HuH-7.5 (cell line): ENCODE results near the gene ISYNA1.

Experiments
- DNase-seq: peaks from one replicate; pipeline ENCODE4 v3.0.0; 2011; ENCODE audit warnings: low spot score

ISYNA1 gene

GRCh38 chr19:18467978-18468377, 30.0 kb upstream of the ISYNA1 start:
- no peak for DNase-seq

DNA sequence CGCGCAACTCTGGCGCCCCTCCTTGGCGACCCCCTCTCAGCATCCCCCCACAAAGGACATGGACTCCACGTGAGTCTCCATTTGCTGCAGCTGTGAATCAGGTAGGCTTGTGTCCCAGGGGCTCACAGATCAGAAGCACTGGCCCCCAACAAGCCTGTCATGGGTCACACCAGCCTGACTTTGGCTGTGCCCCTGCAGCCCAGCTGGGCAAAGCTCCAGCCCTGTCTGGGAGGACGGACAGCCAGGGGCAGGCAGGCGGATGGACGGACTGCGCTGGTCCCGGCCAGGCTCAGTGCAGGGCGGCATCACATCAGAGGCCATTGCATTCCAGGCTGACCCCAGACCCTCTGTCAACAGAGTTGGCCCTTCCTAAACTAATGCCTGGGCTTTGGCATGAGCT, 28.4 kb upstream of the ISYNA1 start:
- no peak for DNase-seq

- DNase-seq = no peak
Observed at GRCh38 chr19:18465964-18466339, 28.0 kb upstream of the ISYNA1 start.

DNA sequence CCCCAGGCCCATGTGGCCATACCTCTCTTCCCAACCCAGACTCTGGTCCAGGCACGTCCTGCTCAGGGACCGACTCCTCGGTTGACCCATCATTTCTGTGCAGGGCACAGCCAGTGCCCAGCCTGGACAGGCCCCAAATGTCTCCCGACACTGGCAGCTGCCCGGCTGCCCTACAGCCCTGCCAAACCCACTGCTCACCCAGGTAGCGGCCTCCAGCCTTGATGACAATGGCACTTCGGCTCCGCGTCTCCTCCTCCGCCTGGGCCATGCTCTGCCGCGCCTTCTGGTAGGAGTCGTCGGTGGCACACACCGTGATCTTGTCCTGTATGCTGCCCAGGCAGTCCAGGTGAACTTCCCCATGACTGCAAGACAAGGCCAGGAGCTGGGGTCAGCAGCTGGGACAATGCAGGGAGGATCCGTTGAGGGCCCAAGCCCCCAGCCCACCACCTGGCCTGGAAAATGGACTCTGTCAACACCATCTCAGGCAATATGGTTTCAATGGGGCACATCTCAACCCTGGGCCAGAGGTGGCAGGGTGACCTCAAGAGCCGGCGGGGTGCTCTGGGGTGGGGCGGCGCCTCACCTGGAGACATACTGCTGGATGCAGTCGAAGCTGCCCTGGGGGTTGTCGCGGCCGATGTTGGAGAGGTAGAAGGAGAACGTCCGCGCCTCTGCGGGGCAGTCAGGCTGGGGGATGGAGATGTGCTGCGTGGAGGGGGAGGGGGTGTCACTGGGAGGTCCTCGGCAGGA, 27.5 kb upstream of the ISYNA1 start:
- DNase-seq = no peak

DNA sequence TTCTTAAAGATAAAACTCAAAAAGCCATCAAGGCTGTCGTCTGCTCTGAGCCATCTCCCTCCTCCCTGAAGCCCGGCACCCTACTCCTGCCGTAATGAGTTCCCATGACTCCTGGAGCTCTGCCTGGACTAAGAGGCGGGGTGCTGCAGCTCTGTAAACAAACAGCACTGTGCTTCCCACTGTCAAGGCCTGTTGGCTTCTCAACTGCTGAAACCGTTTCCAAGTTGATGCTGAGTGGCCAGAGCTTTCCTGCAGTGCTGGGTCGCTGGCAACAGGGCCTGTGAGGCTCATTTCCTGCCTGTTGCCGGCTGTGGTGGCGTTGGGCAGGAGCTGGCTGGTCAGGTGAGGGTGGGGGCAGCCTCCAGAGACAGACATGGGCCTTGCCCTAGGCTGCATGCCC, 26.7 kb upstream of the ISYNA1 start:
- no peak for DNase-seq

GRCh38 chr19:18461471-18461870, 23.5 kb upstream of the ISYNA1 start:
- no peak for DNase-seq

DNA sequence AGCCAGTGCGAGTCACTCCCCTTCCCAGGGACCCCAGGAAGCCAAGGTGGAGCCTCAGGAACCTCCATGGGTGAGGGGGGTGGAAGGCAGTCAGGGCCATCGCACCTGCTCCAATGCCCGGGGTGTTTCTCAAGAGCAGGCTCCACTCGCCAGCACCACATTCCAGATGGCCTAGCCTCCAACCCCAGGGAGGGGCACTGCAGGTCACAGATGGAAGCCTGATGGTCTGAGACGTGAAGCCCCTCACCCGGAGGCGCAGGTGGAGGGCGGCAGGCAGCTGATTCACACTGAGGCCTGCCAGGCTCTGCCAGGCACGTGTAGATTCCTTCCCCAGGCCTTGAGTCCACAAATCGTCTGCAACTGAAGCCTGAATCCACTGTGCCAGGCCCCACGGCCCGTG, 23.0 kb upstream of the ISYNA1 start:
- no peak for DNase-seq

GRCh38 chr19:18457483-18458331, 19.8 kb upstream of the ISYNA1 start:
- DNase-seq = no peak

DNA sequence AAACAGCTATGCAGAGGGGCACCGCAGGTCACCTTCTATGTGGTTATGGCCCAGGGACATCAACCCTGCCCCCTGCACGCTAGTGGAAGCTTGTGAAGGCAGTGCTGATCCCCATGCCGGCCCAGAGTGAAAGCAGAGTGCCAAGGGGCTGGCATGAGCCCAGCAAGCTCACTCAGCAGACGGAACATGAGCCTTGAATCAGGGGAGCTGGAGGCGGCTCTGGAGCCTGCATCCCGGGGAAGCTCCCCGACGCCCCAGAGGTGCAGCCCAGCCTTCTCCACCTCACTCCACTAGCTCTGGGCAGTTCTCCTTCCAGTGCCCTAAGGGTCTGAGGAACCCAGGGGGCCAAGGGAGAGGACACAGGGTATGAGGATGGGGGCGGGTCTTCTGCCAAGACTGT, 19.0 kb upstream of the ISYNA1 start:
- no peak for DNase-seq

- DNase-seq = no peak
Observed at GRCh38 chr19:18456279-18456678, 18.3 kb upstream of the ISYNA1 start.

- DNase-seq = no peak
Observed at GRCh38 chr19:18453269-18454024, 15.5 kb upstream of the ISYNA1 start.

DNA sequence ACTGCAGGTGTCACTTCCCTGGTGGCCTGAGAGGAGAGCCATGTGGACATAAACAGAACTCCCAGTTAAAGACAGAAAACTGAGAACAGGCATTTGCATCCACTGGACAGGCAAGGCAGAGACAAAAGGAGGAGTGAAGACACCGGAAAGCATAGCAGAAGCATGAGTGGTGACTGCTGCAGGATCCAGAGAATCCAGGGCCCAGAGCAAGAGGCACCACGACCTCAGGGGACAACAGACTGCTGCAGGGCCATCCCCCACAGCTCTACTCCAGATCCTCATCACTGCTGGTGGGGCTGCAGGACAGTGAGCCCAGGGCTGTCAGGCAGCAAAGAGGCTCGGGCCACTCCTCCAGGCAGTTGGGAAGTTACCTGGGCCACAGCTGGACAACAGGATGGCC, 14.5 kb upstream of the ISYNA1 start:
- no peak for DNase-seq

DNA sequence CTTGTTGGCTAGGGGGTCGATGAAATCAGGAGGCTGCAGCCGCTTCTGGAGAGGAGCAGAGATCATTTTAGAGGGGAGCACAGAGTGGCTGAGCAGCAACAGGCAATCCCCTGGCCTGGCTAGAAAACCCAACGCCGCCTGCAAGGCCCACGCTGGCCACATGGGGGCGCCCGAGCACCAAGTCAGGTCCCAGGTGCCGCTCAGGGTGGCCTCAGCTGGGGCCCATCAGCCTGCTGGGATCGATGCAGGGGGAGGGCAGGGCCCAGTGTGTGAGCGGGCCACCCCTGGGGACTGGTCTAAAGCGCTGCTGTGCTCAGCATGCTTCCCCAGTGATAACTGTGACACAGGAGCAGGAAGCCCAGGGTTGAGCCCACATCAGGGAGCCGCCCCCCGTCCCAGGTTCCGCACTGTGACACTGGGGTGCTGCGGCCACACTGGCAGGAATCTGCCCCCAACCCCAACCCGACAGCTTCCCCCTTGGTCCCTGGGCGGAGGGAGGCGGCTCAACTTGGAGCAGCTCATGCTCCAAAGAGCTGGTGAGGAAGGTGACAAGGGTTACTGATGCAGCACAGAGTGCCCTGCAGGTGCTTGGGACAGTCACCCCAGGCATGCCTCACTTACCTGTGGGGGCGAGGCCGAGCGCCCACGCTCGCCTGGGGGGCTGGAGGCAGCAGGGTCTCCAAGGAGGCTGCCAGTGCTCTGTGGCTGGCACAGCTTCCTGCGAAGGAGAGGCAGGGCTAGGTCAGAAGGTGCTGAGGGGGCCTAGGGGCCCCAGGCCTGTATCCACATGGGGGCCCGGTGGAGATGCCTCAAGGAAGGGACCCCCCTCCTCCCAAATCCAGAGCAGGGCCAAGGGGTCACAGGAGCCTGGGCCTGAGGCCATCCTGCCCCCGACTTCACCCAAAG, 13.3 kb upstream of the ISYNA1 start:
- DNase-seq = peak; percentile 93

DNA sequence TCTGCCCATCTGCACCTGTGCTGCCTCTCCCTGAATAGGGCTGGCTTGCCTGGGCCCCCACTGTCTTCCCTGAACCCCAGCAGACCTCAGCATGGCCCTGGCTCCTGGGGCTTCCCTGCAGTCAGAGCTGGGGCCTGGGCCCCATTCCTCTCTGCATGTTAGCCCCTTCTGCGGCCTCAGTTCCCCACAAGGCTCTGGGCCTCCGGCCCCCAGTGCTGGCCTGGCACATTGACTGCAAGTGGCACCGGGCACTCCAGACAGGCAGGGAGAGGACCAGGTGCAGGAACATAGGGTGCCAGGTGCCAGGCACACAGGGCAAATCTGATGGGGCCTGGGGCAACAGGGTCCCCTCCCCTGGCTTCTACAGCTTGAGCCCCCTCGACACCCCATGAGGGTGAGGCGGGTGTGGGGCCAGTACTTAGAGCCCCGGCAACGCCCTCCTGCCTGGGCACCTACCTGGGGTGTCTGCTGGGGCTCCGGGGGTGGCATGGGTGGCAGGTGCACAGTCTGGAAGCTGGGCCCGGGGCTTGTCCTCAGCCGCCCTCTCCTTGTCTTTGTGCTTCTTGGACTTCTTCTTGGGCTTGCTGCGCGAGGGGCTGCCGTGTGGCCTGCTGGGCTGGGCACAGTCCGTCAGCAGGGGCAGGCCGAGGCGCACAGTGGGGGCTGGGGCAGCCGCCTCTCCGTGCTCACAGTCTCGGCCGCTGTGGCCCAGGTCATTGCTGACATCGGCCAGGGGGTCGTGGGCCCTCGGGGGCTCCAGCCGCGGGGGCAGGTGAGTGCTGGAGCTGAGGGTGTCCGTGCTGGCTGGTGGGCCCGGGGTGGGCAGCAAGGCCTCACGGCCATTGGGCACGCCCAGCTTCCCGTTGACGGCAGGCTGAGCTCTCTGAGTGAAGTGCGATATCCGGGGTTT, 12.3 kb upstream of the ISYNA1 start:
- no peak for DNase-seq

DNA sequence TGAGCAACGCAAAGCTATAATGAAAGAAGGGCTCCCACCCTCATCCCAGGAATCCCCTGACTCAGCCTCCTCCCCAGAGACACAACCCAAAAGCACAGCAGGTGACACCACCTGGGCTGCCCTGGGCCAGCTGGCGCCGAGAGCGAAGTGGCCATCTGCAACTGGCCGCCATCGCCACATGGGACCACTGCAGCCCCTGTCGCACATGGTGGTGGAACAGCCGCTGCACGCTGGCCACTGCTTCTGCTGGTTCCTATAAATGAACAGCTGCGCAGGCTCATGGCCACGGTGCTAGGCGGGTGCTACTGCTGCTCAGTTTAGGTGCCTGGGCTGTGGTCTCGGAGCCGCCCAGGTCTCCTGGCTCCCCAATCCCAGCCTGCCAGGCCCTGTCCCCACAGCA, 11.6 kb upstream of the ISYNA1 start:
- DNase-seq = no peak

GRCh38 chr19:18446811-18447359, 9.0 kb upstream of the ISYNA1 start:
- no peak for DNase-seq

DNA sequence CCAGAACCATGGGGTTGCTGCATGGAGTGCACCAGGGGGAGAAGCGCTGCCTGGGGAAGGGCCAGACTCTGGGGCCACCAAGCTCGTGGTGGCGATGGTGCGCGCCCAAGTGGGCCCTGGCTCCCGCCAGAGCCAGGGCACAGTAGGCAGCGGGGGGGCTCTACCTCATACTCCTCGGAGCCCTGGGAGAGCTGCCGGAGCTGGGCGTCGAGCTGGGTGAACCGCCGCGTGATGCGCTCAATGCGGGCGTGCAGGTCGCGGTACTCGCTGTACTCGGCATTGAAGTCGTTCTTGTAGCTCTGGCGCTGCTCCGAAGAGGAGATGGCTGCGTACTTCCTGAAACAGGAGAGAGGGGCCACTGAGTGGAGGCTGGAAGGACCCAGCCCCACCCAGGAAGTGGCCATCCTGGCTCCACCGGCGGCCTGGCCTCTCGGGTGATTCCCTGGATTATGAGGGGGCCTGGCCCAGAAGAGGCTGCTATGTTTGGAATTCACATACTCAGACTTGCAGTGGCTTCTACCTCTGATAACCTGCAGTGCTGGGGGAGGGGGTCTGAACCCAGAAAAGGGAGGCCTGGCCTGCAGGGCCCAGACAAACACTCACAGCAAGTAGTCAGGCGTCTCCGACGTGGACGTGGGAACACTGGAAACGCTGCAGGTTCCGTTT, 8.3 kb upstream of the ISYNA1 start:
- no peak for DNase-seq

GRCh38 chr19:18445262-18445948, 7.5 kb upstream of the ISYNA1 start:
- no peak for DNase-seq

- DNase-seq = no peak
Observed at GRCh38 chr19:18444513-18444912, 6.6 kb upstream of the ISYNA1 start.
